SJCRH30 (cell line): ENCODE data around the gene CBX4. TPM values are rescaled to one million over a fixed set of nuclear protein-coding genes. Genes with fewer than 3 reads are reported as not detected.

ENCODE experiments used
- DNase-seq, 2 experiments: peaks; one replicate each; pipeline ENCODE4 v3.0.0-alpha.2; 2015 to 2020
- H3K27ac ChIP-seq: fragments of 250-450 bp; sonication (Bioruptor Pico); 2 replicates; pipeline ENCODE4 v1.5.1; 2020; ENCODE audit warnings: mild to moderate bottlenecking, moderate library complexity
- H3K27me3 ChIP-seq: fragments of 250-450 bp; sonication (Bioruptor Pico); 2 replicates; pipeline ENCODE4 v1.5.1; 2020; ENCODE audit warnings: mild to moderate bottlenecking, moderate library complexity
- H3K36me3 ChIP-seq: fragments of 250-450 bp; sonication (Bioruptor Pico); 2 replicates; pipeline ENCODE4 v1.5.1; 2020; ENCODE audit warnings: mild to moderate bottlenecking, moderate library complexity
- H3K4me1 ChIP-seq: fragments of 250-450 bp; sonication (Bioruptor Pico); 2 replicates; pipeline ENCODE4 v1.5.1; 2020; ENCODE audit warnings: mild to moderate bottlenecking, moderate library complexity
- H3K4me3 ChIP-seq: fragments of 250-450 bp; sonication (Bioruptor Pico); 2 replicates; pipeline ENCODE4 v1.5.1; 2020; ENCODE audit warnings: mild to moderate bottlenecking, moderate library complexity
- H3K9me3 ChIP-seq: fragments of 250-450 bp; sonication (Bioruptor Pico); replicated peaks from 2 replicates; pipeline ENCODE4 v1.5.1; 2020; ENCODE audit warnings: mild to moderate bottlenecking, moderate library complexity
- total RNA-seq: library from RNA; depleted of rRNA; stranded (reverse); fragments of >200 nt; shearing (Covaris generic); gene quantifications from 2 replicates; pipeline ENCODE4 v1.2.3, GENCODE V29; 2014

CBX4 gene
- total RNA-seq, 1 experiment from 2014 or later: 30.2 TPM

DNA sequence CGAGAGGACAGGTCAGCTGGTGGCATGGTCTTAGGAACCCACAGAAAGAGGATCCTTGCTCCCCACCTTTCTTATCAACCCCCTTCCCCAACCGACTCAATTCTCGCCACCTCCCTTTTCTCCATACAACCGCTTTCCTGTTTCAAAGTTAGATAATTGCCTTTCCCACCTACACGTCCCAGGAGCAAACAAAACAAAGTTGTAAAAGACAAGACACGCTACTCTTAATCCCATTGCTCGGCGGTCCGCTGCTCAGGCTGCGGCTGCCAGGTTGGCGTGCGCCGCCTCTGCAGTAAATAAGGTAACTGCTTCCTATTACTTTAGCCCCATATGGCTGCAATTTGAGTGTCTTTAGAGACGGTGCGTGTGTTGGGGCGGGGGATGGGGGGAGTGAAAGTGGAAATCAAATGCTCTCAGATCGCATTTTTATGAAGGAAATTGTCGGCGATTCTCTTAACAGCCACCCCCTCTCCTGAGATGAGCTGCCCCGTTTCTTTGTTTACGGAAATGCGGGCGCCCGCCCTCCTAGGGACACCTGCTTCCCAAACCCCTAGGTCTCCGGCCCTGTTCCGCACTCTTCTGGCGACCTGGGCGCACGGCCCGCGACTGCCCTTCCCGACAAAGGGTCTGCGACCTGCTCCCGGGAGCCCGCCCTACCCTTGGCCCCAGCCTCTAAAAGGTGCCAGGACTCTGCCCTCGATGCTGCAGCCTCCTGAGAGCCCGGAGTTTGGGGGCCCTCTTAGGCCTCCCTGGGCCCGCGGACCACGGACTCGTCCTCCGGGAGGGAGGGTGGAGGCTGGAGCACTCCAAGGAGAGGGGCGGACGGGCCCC is 38.7 kb downstream of the CBX4 start:
- Histone ChIP-seq H3K27ac (no peak overlapping the region), H3K4me1 (peaks cover 13% of the 10 kb centered on the region)
- peak in 1 of 2 experiments; percentile 65 for DNase-seq

DNA sequence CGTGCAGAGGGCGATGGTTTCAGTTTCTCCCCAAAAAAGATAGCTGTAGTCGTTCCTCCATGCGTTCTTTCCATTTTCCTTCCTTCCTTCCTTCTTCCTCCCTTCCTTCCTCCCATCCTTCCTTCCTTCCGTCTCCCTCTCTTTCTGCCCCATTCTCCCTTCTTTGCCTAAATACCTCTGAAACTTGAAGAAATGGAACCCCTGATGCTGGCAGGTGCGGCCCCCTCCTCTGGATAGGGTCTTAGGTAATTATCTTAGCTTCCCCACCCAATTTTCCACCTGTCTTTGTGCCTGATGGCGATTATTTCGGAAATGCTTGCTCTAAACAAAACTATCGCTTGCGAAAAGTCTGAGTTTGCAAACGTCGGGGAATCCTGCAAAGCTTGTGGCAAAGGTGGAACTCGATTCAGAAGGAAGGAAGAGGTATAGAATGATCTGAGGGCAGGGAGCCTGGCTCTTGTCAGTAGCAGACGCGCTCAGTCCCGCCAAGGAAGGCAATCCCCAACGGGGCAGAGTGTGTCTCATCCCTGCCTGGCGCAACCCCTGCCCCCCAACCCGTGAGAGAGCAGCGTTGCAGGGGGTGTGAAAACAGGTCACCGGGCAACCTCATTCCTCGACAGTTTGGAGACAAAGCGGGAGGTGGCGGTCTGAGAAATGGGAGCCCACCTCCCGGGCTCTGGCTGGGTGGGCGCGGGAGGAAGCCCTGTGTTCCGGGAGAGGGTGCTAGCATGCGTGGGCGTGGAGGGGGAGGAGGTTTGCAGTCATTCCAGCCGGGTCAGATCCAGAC is 39.5 kb downstream of the CBX4 start:
- no peaks in the 10 kb centered on the region for H3K9me3 ChIP-seq
- no peak for DNase-seq
- peaks cover under 1% of the 10 kb centered on the region; the same call in 1 of the 2 replicates for H3K36me3 ChIP-seq
- peaks cover 13% of the 10 kb centered on the region for H3K4me1 ChIP-seq
- H3K4me3 ChIP-seq: no peak overlapping the region
- H3K27me3 ChIP-seq: peaks cover 65% of the 10 kb centered on the region
- no peak overlapping the region for H3K27ac ChIP-seq

More for the DNA sequence above, 38.7 kb downstream of the CBX4 start:
- H3K27me3 ChIP-seq: peaks cover 73% of the 10 kb centered on the region
- H3K4me3 ChIP-seq: peak overlapping the region; percentile 37
- no peaks in the 10 kb centered on the region for H3K36me3 ChIP-seq
- H3K9me3 ChIP-seq: no peaks in the 10 kb centered on the region

DNA sequence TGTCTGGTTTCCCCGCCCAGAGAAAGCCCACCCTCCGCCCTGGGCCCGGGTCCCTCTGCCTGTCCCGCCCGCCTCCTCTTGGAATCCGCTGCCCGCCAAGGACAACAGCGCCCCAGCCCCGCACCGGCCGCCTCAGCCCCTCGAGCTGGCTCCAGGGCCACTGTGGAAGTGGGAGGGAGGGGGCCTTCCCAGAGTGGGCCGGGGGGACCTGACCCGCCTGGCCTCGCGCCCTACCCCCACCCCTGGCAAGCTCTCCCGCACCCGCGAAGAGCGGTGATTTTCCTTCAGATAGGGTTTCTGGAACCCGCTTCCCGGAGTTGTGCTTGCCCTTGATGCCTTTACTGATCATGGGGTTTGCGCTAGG is 40.1 kb downstream of the CBX4 start:
- H3K36me3 ChIP-seq: peaks cover 3% of the 10 kb centered on the region; the same call in 1 of the 2 replicates
- H3K27me3 ChIP-seq: peaks cover 59% of the 10 kb centered on the region
- DNase-seq: no peak
- H3K4me1 ChIP-seq: peaks cover 15% of the 10 kb centered on the region
- no peaks in the 10 kb centered on the region for H3K9me3 ChIP-seq
- H3K4me3 ChIP-seq: no peak overlapping the region
- no peak overlapping the region for H3K27ac ChIP-seq

DNA sequence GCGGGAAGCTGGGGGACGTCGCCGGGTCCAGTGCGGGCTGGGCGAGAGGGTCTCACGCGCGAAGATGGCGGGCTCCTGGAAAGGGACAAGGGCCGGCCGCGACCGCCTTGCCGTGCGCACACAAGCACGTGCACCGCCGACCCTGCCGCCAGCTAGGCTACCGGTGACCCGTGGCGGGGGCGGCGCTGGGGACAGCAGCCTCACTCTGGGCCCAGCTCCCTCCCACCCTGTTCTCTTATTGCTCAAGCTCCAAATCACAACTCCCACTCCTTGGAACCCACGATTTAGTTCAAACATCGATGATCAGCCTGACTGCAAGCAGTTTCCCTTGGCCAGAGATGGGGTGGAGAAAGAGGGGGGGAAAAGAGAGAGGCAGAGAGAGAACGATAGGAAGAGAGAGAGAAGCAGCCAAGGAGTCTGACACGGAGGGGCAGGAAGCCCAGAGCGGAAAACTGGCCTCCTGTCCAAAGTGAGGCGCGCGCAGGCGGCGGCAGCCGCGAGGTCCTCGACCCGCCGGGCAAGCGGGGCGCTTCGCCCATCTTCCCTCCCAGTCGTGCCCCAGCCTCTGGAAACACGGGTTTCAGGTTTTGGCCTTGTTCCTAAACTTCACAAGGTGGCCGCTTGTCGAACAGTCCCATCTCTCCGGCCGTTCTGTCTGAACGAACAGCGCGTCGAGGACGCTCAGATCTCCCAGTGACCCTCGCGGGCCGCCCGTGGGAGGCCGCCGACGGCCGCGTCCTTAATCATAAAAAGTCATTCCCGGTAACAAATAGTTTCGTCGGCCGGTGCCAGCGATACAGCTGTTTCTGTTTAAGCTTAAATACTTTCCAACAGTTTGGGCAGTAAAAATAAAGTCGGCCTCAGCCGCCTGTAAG is 40.7 kb downstream of the CBX4 start:
- peak in 1 of 2 experiments; percentile 40 for DNase-seq
- Histone ChIP-seq H3K27me3 (peaks cover 53% of the 10 kb centered on the region), H3K4me3 (peak overlapping the region; percentile 46), H3K9me3 (no peaks in the 10 kb centered on the region), H3K27ac (no peak overlapping the region), H3K4me1 (peaks cover 17% of the 10 kb centered on the region), H3K36me3 (peaks cover 3% of the 10 kb centered on the region; the same call in 1 of the 2 replicates)

DNA sequence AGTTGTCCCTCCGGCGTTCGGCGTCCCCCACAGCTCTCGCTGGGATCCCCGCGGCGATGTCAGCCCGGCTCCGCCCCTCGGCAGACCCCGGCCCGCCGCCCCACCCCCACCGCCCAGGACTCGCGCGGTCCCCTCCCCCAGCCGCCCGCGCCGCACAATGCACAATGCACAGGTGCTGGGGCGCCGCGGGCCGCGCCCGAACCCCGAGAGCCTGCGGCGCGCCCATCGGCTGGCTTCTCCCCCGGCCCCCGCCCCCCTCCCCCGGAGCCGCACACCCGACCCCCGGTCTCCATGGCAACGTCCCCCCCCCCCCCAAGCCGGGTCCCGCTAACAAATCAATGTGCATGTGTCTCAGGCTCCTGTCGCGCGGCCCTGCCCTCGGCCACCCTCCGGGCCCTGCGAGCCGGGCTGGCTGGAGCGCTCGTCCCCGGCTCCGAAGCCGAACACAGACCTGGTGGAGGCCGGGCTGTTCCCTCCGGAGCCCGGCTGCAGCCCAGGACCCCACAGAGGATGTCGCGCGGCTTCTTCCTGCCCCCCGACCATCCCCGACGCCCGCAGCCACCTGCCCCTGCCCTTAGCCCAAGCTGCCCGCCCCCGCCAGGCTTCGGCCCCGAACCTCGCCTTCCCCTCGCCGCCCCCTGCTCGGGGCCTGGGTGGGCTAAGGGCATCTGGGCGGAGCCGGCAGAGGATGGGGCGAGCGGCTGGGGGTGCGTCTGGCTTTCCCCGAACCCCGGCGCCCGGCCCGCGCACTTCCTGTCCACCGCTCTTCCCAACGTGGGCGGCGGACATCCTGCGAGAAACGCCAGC is 41.5 kb downstream of the CBX4 start:
- Histone ChIP-seq H3K36me3 (peaks cover 3% of the 10 kb centered on the region; the same call in 1 of the 2 replicates), H3K9me3 (no peaks in the 10 kb centered on the region), H3K27ac (no peak overlapping the region), H3K27me3 (peaks cover 47% of the 10 kb centered on the region), H3K4me1 (peaks cover 17% of the 10 kb centered on the region), H3K4me3 (peak overlapping the region; percentile 85)
- DNase-seq: peak; percentile 62 to 68

DNA sequence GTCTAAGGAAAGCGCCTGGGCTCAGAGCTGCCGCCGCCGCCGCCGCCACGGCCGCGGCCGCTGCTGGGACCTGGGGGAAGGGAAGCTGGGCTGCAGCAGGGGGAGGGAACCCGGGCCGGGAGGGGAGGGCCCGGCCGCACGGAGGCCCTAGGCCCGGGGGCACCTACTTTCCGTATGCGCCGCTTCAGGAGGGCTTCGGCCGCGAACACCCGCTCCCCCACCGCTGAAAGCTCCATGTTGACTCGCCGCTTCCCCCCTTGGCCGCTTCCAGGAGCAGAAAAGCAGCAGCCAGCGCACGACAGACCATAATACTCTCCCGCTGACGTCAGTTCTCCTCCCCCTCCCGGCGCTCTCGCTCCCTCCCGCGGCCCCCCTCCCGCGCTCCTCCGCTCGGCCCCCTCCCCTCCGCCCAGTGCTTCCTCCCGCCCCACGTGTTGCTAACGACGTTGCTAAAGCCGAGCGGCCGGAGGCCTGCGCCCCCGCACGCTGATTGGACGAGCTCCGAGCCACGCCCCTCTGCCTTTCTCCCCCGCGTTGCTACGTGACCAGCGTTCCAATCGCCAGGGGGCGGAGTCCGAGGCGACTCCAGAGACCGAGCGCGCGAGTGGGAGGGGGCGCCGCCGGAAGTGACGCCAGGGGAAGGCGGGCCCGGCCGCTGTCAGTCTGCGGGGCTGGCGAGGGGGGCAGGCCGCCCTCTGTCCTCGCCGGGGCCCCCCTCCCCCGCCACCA is 42.3 kb downstream of the CBX4 start, which contains the start of gene CBX8:
Gene CBX8, minus strand, starts transcription at position 315 of the 729 bp plus-strand sequence. Its CDS starts 79 bp downstream, at position 236.
- Histone ChIP-seq H3K27me3 (peaks cover 41% of the 10 kb centered on the region), H3K27ac (peak within 1 kb of the TSS; percentile 47; the same call in 1 of the 2 replicates), H3K9me3 (no peaks in the 10 kb centered on the region), H3K4me1 (peaks cover 17% of the 10 kb centered on the region), H3K4me3 (peak within 1 kb of the TSS; percentile 85), H3K36me3 (peaks cover 3% of the 10 kb centered on the region; the same call in 1 of the 2 replicates)
- DNase-seq: peak; percentile 100

DNA sequence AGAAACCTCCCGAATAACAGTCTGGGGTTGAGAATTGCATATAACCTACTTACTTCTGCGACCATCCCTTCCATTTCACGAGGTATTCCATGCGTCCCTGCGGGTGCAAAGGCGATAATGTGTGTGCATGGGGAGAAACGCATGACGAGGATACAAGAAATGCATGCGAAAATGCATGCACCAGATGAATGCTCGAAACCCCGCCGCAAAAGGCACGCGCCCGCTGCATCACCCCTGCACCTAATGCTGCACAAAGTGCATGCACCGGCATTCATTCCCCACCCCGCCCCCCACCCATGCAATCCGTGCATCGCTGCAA is 42.8 kb downstream of the CBX4 start:
- peaks cover 19% of the 10 kb centered on the region for H3K4me1 ChIP-seq
- peaks cover 36% of the 10 kb centered on the region for H3K27me3 ChIP-seq
- no peak overlapping the region; the same call in 1 of the 2 replicates for H3K27ac ChIP-seq

DNA sequence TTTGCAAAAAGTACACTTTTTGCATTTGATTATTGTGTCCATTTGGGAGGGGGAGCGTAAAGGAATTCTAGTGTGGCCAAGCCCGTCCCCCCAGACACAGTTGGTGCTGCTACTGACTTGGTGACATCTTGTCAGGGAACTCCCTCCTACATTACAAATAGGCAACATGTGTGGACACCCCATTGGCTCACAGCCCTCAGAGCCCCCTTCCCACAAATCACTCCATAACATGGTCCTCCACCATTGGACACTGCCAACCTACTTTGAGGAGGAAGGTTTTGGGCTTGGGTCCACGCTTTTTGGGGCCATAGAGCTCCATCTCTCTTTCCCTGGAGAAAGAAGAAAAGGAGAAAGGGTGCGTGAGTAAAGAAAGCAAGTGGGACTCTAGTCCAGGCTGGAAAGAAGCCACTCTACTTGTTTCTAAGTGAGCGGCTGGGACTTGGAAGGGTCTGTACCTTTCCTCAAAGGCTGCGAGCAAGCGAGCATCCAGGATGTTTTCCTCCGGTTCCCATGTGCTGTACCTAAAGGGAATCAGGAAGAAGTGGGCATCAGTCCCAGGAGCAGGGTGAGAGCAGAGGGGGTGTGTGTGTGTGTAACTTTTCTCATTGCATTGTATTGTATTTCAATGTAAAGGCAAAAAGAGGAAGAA is 43.3 kb downstream of the CBX4 start:
- Histone ChIP-seq H3K4me1 (peaks cover 19% of the 10 kb centered on the region), H3K9me3 (no peaks in the 10 kb centered on the region), H3K27ac (no peak overlapping the region), H3K4me3 (peak overlapping the region; percentile 85), H3K36me3 (peaks cover 3% of the 10 kb centered on the region; the same call in 1 of the 2 replicates), H3K27me3 (peaks cover 31% of the 10 kb centered on the region)
- no peak for DNase-seq

More for the DNA sequence above, 42.8 kb downstream of the CBX4 start:
- H3K36me3 ChIP-seq: peaks cover 3% of the 10 kb centered on the region; the same call in 1 of the 2 replicates
- peak overlapping the region; percentile 85 for H3K4me3 ChIP-seq
- DNase-seq: peak in 1 of 2 experiments; percentile 38
- H3K9me3 ChIP-seq: no peaks in the 10 kb centered on the region

DNA sequence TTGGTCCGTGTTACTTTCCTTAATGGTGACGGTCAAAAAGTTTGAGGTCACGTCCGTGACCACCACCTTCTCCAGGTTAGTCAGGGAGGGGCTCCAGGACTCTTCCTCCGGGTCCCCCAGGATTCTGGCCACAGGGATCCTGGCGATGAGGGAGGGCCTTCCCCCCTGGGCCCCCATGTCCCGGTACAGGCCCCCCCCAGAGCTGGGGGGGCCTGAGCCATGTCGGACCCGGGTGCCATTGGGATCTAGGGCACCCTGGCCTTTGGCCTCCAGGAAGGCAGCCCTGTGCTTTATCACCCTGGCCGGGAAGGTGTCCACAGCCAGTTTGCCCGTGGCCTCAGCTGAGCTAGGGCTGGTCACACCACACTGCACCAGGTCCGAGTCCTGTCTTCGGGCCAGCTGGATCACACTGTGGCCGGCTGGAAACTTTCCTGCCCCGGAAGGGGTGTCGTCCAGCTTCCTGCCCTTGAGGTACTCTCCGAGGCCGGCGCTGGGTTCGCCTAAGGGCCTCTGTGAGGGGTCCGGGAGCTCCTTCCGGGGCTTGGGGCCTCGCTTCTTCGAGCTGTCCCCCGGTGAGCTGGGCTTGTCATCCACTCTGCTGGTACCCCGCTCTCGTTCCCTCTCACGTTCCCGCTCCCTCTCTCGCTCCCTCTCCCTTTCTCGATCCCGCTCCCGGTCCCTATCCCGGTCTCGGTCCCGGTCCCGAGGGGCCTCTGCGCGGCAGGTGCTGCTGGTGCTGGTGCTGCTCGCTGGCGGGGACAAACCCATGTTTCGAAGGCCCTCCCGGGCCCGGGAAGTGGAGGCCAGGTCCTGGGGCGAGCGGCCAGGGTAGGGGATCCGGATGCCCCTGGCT is 44.4 kb downstream of the CBX4 start:
- Histone ChIP-seq H3K27ac (no peak overlapping the region), H3K4me3 (no peak overlapping the region), H3K9me3 (no peaks in the 10 kb centered on the region), H3K36me3 (peaks cover 3% of the 10 kb centered on the region; the same call in 1 of the 2 replicates), H3K4me1 (peaks cover 16% of the 10 kb centered on the region), H3K27me3 (peaks cover 21% of the 10 kb centered on the region)
- DNase-seq: no peak

DNA sequence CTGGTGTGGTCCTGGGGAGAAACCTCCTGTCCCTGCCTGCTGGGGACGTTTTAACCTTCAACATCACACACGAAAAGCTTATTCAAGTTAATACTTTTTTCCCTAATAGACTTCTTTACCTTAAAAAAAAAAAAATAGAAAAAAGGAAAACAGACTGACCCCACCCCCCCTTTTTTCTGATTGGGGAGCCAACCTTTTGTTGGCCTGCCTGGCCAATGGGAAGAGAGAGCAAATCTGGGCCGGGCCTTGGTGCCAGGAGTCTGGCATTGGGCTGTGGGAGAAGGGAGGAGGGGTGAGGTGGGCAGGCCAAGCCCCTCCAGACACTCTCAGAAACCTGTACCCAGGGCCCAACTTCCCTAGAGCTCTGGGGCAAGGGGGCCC is 45.3 kb downstream of the CBX4 start:
- Histone ChIP-seq H3K4me1 (peaks cover 16% of the 10 kb centered on the region), H3K27me3 (peaks cover 11% of the 10 kb centered on the region), H3K36me3 (peaks cover 3% of the 10 kb centered on the region; the same call in 1 of the 2 replicates), H3K4me3 (peak overlapping the region; percentile 54), H3K9me3 (no peaks in the 10 kb centered on the region), H3K27ac (peak overlapping the region; percentile 49)
- DNase-seq: peak; percentile 87 to 89

DNA sequence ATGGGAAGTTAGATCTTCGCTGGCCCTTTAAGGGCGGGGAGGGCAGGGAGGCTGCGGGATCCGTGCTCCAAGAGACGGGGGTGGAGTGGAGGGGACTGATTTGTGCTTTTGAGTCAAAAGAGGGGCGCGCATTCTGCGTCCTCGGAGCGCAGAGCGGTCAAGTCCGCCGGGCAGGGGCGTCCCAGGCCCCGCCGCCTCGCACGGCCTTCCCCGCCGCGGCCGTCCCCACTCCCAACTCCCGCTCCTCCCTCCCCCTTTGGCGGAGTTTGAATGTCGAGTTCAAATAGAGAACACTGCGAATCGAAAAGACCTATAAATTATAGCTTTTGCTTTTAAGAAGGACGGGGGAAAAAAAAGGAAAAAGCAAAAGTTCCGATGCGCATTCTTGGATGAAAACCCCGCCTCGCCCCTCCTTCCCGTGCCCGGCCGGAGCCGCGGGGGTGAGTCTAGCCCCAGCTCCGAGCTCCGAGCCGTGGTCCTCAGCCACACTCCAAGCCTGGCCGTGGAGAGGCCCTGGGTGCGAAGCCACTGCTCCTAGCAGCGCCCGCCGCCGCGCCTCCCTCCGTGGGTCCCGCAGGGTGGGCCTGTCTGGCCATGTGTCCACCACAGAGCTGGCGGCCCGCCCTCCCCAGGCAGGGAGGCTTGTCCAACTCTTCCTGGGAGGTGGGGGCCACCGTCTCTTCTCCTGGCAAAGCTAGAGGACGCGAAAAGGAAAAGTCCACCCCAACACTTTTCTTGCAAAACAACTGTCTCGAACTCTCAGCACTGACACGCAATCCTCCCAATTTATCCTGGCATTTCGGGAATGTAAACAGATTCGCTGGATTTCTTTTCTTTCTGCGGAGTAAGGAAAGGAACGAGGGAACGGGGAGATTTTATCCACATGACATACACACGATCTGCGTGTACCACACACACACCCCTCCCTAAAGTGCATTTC is 46.0 kb downstream of the CBX4 start:
- peak; percentile 72 to 73 for DNase-seq
- peaks cover 5% of the 10 kb centered on the region; the same call in 1 of the 2 replicates for H3K27me3 ChIP-seq
- H3K36me3 ChIP-seq: peaks cover 3% of the 10 kb centered on the region; the same call in 1 of the 2 replicates
- peak overlapping the region; percentile 54 for H3K4me3 ChIP-seq
- H3K27ac ChIP-seq: peak overlapping the region; percentile 49
- no peaks in the 10 kb centered on the region for H3K9me3 ChIP-seq
- peaks cover 15% of the 10 kb centered on the region for H3K4me1 ChIP-seq
